ENCODE results near the gene ADD1.

DNA sequence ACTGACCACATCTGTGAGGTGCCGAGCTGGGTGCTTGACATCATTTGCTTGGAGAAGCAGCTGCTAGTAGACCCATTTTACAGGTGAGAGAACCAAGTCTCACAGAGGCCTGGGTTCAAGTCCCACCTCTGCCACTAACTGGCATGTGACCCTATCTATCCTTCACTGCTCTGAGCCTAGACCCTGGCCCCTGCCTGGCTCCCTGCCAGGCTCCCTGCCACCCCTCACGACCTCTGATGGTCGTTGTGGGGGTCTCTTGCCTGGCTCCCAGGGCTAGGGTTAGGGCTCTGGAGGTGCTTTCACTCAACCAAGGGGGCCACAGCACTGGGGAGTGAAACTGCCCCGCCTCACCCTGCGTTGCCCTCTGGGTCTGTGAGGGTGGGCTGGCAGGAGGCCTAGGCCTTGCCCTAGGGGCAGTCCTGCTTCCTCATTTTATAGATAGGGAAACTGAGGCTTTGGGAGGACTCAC, 7.2 kb upstream of the ADD1 start:
- TF ChIP-seq POLR2A (IDR thresholded peaks at IDR 0.05), result no peak
- TF ChIP-seq, protein P1, sequence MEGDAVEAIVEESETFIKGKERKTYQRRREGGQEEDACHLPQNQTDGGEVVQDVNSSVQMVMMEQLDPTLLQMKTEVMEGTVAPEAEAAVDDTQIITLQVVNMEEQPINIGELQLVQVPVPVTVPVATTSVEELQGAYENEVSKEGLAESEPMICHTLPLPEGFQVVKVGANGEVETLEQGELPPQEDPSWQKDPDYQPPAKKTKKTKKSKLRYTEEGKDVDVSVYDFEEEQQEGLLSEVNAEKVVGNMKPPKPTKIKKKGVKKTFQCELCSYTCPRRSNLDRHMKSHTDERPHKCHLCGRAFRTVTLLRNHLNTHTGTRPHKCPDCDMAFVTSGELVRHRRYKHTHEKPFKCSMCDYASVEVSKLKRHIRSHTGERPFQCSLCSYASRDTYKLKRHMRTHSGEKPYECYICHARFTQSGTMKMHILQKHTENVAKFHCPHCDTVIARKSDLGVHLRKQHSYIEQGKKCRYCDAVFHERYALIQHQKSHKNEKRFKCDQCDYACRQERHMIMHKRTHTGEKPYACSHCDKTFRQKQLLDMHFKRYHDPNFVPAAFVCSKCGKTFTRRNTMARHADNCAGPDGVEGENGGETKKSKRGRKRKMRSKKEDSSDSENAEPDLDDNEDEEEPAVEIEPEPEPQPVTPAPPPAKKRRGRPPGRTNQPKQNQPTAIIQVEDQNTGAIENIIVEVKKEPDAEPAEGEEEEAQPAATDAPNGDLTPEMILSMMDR (IDR thresholded peaks at IDR 0.05), result no peak
